Fibroblast of mammary gland (primary cell): Measurements from ENCODE around the gene NMRK1.

ENCODE experiments used
- DNase-seq: peaks from one replicate; pipeline ENCODE4 v3.0.0-alpha.2; 2010; ENCODE audit warnings: low read depth
- H3K4me3 ChIP-seq: 2 replicates; pipeline ENCODE4 v1.5.1; 2011; ENCODE audit warnings: low read depth, mild to moderate bottlenecking, low read length, moderate library complexity; ENCODE audit not compliant: control insufficient read depth
- TF ChIP-seq, protein P1 (sequence below): conservative IDR thresholded peaks from 2 replicates; pipeline ENCODE4 v1.5.1; 2011; ENCODE audit warnings: low read depth, low read length, inconsistent platforms; ENCODE audit not compliant: control insufficient read depth, insufficient read depth

Gene NMRK1

DNA sequence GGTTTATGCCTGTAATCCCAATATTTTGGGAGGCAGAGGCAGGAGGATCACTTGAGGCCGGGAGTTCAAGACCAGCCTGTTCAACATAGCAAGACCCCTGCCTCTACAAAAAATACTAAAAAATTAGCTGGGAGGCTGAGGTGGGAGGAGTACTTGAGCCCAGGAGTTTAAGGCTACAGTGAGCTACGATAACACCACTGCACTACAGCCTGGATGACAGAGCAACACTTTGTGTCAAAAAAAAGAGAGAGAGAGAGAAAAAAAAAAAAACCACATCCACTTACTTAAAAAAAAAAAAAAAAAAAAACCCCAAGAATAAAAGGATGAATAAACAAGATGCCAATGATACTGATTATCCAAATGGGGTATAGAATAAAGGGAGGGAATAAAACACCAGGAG, 74.2 kb downstream of the NMRK1 start:
- DNase-seq: no peak
- TF ChIP-seq, protein P1, sequence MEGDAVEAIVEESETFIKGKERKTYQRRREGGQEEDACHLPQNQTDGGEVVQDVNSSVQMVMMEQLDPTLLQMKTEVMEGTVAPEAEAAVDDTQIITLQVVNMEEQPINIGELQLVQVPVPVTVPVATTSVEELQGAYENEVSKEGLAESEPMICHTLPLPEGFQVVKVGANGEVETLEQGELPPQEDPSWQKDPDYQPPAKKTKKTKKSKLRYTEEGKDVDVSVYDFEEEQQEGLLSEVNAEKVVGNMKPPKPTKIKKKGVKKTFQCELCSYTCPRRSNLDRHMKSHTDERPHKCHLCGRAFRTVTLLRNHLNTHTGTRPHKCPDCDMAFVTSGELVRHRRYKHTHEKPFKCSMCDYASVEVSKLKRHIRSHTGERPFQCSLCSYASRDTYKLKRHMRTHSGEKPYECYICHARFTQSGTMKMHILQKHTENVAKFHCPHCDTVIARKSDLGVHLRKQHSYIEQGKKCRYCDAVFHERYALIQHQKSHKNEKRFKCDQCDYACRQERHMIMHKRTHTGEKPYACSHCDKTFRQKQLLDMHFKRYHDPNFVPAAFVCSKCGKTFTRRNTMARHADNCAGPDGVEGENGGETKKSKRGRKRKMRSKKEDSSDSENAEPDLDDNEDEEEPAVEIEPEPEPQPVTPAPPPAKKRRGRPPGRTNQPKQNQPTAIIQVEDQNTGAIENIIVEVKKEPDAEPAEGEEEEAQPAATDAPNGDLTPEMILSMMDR: no peak
- H3K4me3 ChIP-seq: no peak overlapping the region
